Mesothelial cell of epicardium (in vitro differentiated cells): ENCODE measurements around the gene TAS2R41. TPM values are rescaled to one million over a fixed set of nuclear protein-coding genes. Genes with fewer than 3 reads are reported as not detected.
A peak's percentile ranks its signal among the peaks of the same experiment; 100 is the strongest.
"Not testable (repeated sequence)": the region's sequence is repeated elsewhere in the genome, so short reads cannot be mapped to it uniquely, and the experiment has no call there.

ENCODE experiments used
- DNase-seq, 2 experiments: peaks; one replicate each; pipeline ENCODE4 v3.0.0; 2021; ENCODE audit warnings: low spot score in 2 of 2; ENCODE audit not compliant: unreplicated experiment in 2 of 2
- H3K27ac Mint-ChIP-seq: 2 replicates; pipeline ENCODE4 v1.8.0; 2021; ENCODE audit warnings: mixed read lengths
- H3K27me3 Mint-ChIP-seq: 2 replicates; pipeline ENCODE4 v1.8.0; 2021; ENCODE audit warnings: low read depth, mixed read lengths
- H3K36me3 Mint-ChIP-seq: 2 replicates; pipeline ENCODE4 v1.8.0; 2021; ENCODE audit warnings: mixed read lengths
- H3K4me1 Mint-ChIP-seq: 2 replicates; pipeline ENCODE4 v1.8.0; 2021; ENCODE audit warnings: mixed read lengths
- H3K4me3 Mint-ChIP-seq: 2 replicates; pipeline ENCODE4 v1.8.0; 2021; ENCODE audit warnings: mild to moderate bottlenecking, moderate library complexity, mixed read lengths
- H3K9me3 Mint-ChIP-seq: 2 replicates; pipeline ENCODE4 v1.8.0; 2021; ENCODE audit warnings: mixed read lengths
- CTCF ChIP-seq: fragments of 200-600 bp; sonication (generic); IDR thresholded peaks from one replicate; pipeline ENCODE4 v1.5.0; 2021; ENCODE audit warnings: antibody characterized with exemption; ENCODE audit not compliant: unreplicated experiment
- total RNA-seq: library from RNA; stranded (reverse); gene quantifications from 3 replicates; pipeline ENCODE4 v1.2.1, GENCODE V29; 2021

Gene TAS2R41
- total RNA-seq, 1 donor from 2014 or later: not detected

GRCh38 chr7:143462045-143462444, 15.6 kb upstream of the TAS2R41 start:
- Mint-ChIP-seq H3K27me3 (no peaks in the 10 kb centered on the region), H3K36me3 (no peaks in the 10 kb centered on the region), H3K4me1 (no peaks in the 10 kb centered on the region), H3K27ac (no peak overlapping the region), H3K4me3 (no peak overlapping the region), H3K9me3 (peaks cover 5% of the 10 kb centered on the region)
- no peak for TF ChIP-seq CTCF
- DNase-seq: no peak

DNA sequence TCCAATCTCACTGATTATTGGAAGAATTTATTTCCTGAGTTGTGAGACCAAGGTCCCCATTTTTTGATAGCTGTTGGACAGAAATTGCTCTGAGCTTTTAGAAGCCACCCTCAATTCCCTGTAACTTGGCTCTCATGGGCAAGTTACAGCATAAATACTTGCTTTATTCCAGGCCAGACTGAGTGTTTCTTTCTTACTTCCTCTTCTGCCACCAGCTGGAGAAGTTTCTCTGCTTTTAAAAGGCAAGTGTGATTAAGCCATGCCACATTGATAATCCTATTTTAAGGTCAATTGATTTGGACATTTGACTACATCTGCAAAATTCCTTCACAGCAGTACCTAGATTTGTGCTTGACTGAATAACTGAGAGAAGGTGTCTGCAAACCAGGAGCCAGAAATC, 14.1 kb upstream of the TAS2R41 start:
- Mint-ChIP-seq H3K36me3 (no peaks in the 10 kb centered on the region), H3K4me1 (peaks cover 11% of the 10 kb centered on the region), H3K27ac (no peak overlapping the region), H3K27me3 (no peaks in the 10 kb centered on the region), H3K4me3 (no peak overlapping the region), H3K9me3 (peaks cover 5% of the 10 kb centered on the region)
- TF ChIP-seq CTCF: no peak
- no peak for DNase-seq

- no peak for DNase-seq
- Mint-ChIP-seq H3K4me3 (no peak overlapping the region), H3K9me3 (peaks cover 5% of the 10 kb centered on the region), H3K4me1 (peaks cover 11% of the 10 kb centered on the region), H3K27me3 (no peaks in the 10 kb centered on the region), H3K27ac (no peak overlapping the region), H3K36me3 (no peaks in the 10 kb centered on the region)
- TF ChIP-seq CTCF: no peak
Measured at GRCh38 chr7:143463957-143464356, 13.7 kb upstream of the TAS2R41 start.

DNA sequence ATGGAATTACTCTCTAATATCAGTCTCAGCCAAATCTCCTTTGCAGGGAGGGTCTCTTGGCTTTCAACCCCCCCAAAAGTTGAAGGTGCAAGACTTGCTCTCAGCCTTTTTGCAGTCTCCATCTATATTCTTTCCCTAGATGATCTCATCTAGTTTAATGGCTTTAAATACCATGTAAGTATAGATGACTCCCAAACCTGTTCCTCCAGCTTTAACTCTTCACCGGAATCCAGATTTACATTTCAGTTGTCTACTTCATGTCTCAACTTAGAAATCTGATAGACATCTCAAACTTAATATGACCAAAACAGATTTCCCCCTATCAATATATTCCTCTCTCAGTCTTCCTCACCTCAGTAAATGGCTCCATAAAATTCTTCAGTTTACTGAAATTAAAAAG, 9.9 kb upstream of the TAS2R41 start:
- peaks cover 15% of the 10 kb centered on the region for H3K9me3 Mint-ChIP-seq
- H3K27ac Mint-ChIP-seq: peak overlapping the region; percentile 52
- no peak for DNase-seq
- H3K27me3 Mint-ChIP-seq: no peaks in the 10 kb centered on the region
- no peaks in the 10 kb centered on the region for H3K36me3 Mint-ChIP-seq
- peaks cover 11% of the 10 kb centered on the region for H3K4me1 Mint-ChIP-seq
- TF ChIP-seq CTCF: no peak
- no peak overlapping the region for H3K4me3 Mint-ChIP-seq

- Mint-ChIP-seq H3K27ac (peak overlapping the region; percentile 65), H3K9me3 (peaks cover 37% of the 10 kb centered on the region), H3K4me1 (peaks cover 10% of the 10 kb centered on the region)
- H3K4me3 Mint-ChIP-seq, H3K36me3 Mint-ChIP-seq, H3K27me3 Mint-ChIP-seq, DNase-seq: not testable (repeated sequence)
Measured at GRCh38 chr7:143472071-143472689, 5.5 kb upstream of the TAS2R41 start.

- Mint-ChIP-seq H3K27me3 (no peaks in the 10 kb centered on the region), H3K4me1 (no peaks in the 10 kb centered on the region), H3K9me3 (peaks cover 11% of the 10 kb centered on the region), H3K36me3 (peaks cover 4% of the 10 kb centered on the region), H3K27ac (no peak overlapping the region), H3K4me3 (no peak overlapping the region)
- no peak for DNase-seq
- no peak for TF ChIP-seq CTCF
Measured at GRCh38 chr7:143479055-143479766, 1.5 kb downstream of the TAS2R41 start.
